ENCODE measurements around the gene UGT8.

UGT8 gene

GRCh38 chr4:114601304-114602052 lies 2.9 kb downstream of the UGT8 start:
- H3K4me3 ChIP-seq (ENCODE audit: low read depth, low read length): no peak overlapping the region
- H3K9me3 ChIP-seq (ENCODE audit: control insufficient read depth, low read length): no peaks in the 10 kb centered on the region
- no peak overlapping the region for H3K27ac ChIP-seq

GRCh38 chr4:114603497-114603896 lies 4.9 kb downstream of the UGT8 start:
- no peaks in the 10 kb centered on the region for H3K27me3 ChIP-seq (ENCODE audit: control insufficient read depth, insufficient read depth, low read length)
- no peak overlapping the region for H3K4me2 ChIP-seq (ENCODE audit: low read length)
- no peak overlapping the region for H3K27ac ChIP-seq
- H3K79me2 ChIP-seq: no peaks in the 10 kb centered on the region
- no peak for TF ChIP-seq CTCF (IDR thresholded peaks at IDR 0.05)
- H3K9ac ChIP-seq: no peak overlapping the region
- H3K4me1 ChIP-seq: no peaks in the 10 kb centered on the region
- no peak overlapping the region for H2AFZ ChIP-seq
- H3K4me3 ChIP-seq (ENCODE audit: low read depth, low read length): no peak overlapping the region
- no peaks in the 10 kb centered on the region for H3K9me3 ChIP-seq (ENCODE audit: control insufficient read depth, low read length)
- H3K36me3 ChIP-seq (ENCODE audit: control insufficient read depth, insufficient read depth, low read length): no peaks in the 10 kb centered on the region

More at GRCh38 chr4:114601304-114602052, 2.9 kb downstream of the UGT8 start:
- H3K27me3 ChIP-seq (ENCODE audit: control insufficient read depth, insufficient read depth, low read length): no peaks in the 10 kb centered on the region
- H2AFZ ChIP-seq: no peak overlapping the region
- H3K4me2 ChIP-seq (ENCODE audit: low read length): no peak overlapping the region
- H3K9ac ChIP-seq: no peak overlapping the region
- TF ChIP-seq CTCF (IDR thresholded peaks at IDR 0.05): no peak
- no peaks in the 10 kb centered on the region for H3K36me3 ChIP-seq (ENCODE audit: control insufficient read depth, insufficient read depth, low read length)
- no peaks in the 10 kb centered on the region for H3K79me2 ChIP-seq
- H3K4me1 ChIP-seq: no peaks in the 10 kb centered on the region

GRCh38 chr4:114606245-114606644 lies 7.6 kb downstream of the UGT8 start:
- Histone ChIP-seq H3K27me3 (ENCODE audit: control insufficient read depth, insufficient read depth, low read length) (no peaks in the 10 kb centered on the region), H3K27ac (no peak overlapping the region), H3K79me2 (no peaks in the 10 kb centered on the region), H3K9me3 (ENCODE audit: control insufficient read depth, low read length) (no peaks in the 10 kb centered on the region), H3K9ac (no peak overlapping the region), H3K4me3 (ENCODE audit: low read depth, low read length) (no peak overlapping the region), H3K36me3 (ENCODE audit: control insufficient read depth, insufficient read depth, low read length) (no peaks in the 10 kb centered on the region), H3K4me2 (ENCODE audit: low read length) (no peak overlapping the region), H3K4me1 (no peaks in the 10 kb centered on the region), H2AFZ (no peak overlapping the region)
- TF ChIP-seq CTCF (IDR thresholded peaks at IDR 0.05): no peak

GRCh38 chr4:114607056-114607455 lies 8.4 kb downstream of the UGT8 start:
- no peak for TF ChIP-seq CTCF (IDR thresholded peaks at IDR 0.05)
- no peak overlapping the region for H3K4me2 ChIP-seq (ENCODE audit: low read length)
- H3K27me3 ChIP-seq (ENCODE audit: control insufficient read depth, insufficient read depth, low read length): no peaks in the 10 kb centered on the region
- no peak overlapping the region for H3K4me3 ChIP-seq (ENCODE audit: low read depth, low read length)
- H3K9me3 ChIP-seq (ENCODE audit: control insufficient read depth, low read length): no peaks in the 10 kb centered on the region
- H2AFZ ChIP-seq: no peak overlapping the region
- H3K4me1 ChIP-seq: no peaks in the 10 kb centered on the region
- H3K9ac ChIP-seq: no peak overlapping the region
- no peak overlapping the region for H3K27ac ChIP-seq
- no peaks in the 10 kb centered on the region for H3K79me2 ChIP-seq
- no peaks in the 10 kb centered on the region for H3K36me3 ChIP-seq (ENCODE audit: control insufficient read depth, insufficient read depth, low read length)

GRCh38 chr4:114613560-114613959 lies 15.0 kb downstream of the UGT8 start:
- no peak overlapping the region for H3K4me3 ChIP-seq (ENCODE audit: low read depth, low read length)
- H3K27ac ChIP-seq: no peak overlapping the region
- H3K79me2 ChIP-seq: no peaks in the 10 kb centered on the region
- H3K36me3 ChIP-seq (ENCODE audit: control insufficient read depth, insufficient read depth, low read length): no peaks in the 10 kb centered on the region
- no peak overlapping the region for H2AFZ ChIP-seq
- no peak for TF ChIP-seq CTCF (IDR thresholded peaks at IDR 0.05)
- H3K9me3 ChIP-seq (ENCODE audit: control insufficient read depth, low read length): no peaks in the 10 kb centered on the region
- H3K9ac ChIP-seq: no peak overlapping the region
- H3K4me1 ChIP-seq: no peaks in the 10 kb centered on the region
- H3K27me3 ChIP-seq (ENCODE audit: control insufficient read depth, insufficient read depth, low read length): no peaks in the 10 kb centered on the region
- no peak overlapping the region for H3K4me2 ChIP-seq (ENCODE audit: low read length)

All from parathyroid adenoma (tissue), 2 donors.